Gastrocnemius medialis (tissue), 4 donors: ENCODE data around the gene PPP2R5A. TPM values are rescaled to one million over a fixed set of nuclear protein-coding genes. Genes with fewer than 3 reads are reported as not detected.

Source experiments
- ATAC-seq, 2 donors: fragments of 150-250 bp; one replicate each; pipeline ENCODE4 v1.9.1; 2016
- DNase-seq, 2 donors: peaks; one replicate each; pipeline ENCODE4 v3.0.0-alpha.2; 2019
- H3K27ac ChIP-seq, 4 donors: fragments of 200-600 bp; sonication (generic); 1 replicate in 1 of 4; 2 replicates in 3 of 4; pipeline ENCODE4 v1.5.1; 2016 to 2018; ENCODE audit warnings: mild to moderate bottlenecking in 2 of 4, moderate library complexity in 1 of 4
- H3K27me3 ChIP-seq, 3 donors: fragments of 200-600 bp; sonication (generic) in 2 of 3; 1 replicate in 1 of 3; 2 replicates in 2 of 3; pipeline versions ENCODE4 v1.5.1 to v1.6.0; 2016 to 2019; ENCODE audit warnings: mild to moderate bottlenecking in 1 of 3, moderate library complexity in 1 of 3
- H3K36me3 ChIP-seq, 2 donors: fragments of 200-600 bp; sonication (generic) in 1 of 2; one replicate each; pipeline ENCODE4 v1.5.1; 2017 to 2018
- H3K4me1 ChIP-seq, 2 donors: fragments of 200-600 bp; sonication (generic) in 1 of 2; one replicate each; pipeline ENCODE4 v1.5.1; 2016 to 2017; ENCODE audit warnings: mild to moderate bottlenecking in 2 of 2
- H3K4me3 ChIP-seq, 4 donors: fragments of 200-600 bp; sonication (generic) in 3 of 4; 1 replicate in 1 of 4; 2 replicates in 3 of 4; pipeline ENCODE4 v1.5.1; 2016 to 2019; ENCODE audit warnings: mild to moderate bottlenecking in 2 of 4
- H3K9me3 ChIP-seq, 3 donors: fragments of 200-600 bp; sonication (generic) in 2 of 3; 1 replicate in 1 of 3; 2 replicates in 2 of 3; pipeline ENCODE4 v1.5.1; 2016 to 2019
- CTCF ChIP-seq, 5 experiments: fragments of 450-650 bp in 3 of 5; fragments of 200-600 bp in 2 of 5; sonication (generic) in 2 of 5; IDR thresholded peaks in 4 of 5; conservative IDR thresholded peaks in 1 of 5; 1 replicate in 4 of 5; 2 replicates in 1 of 5; pipeline ENCODE4 v1.5.1; 2016 to 2019; ENCODE audit warnings: antibody characterized with exemption in 5 of 5, mild to moderate bottlenecking in 3 of 5, moderate library complexity in 3 of 5
- POLR2A ChIP-seq, 2 donors: fragments of 450-650 bp; IDR thresholded peaks; one replicate each; pipeline ENCODE4 v1.6.1; 2017; ENCODE audit warnings: antibody characterized with exemption in 2 of 2, mild to moderate bottlenecking in 2 of 2, moderate library complexity in 2 of 2
- in situ Hi-C, 4 donors: fragments of 200-750 bp; cut with MboI; loops; one replicate each; pipeline versions ENCODE4 v1.15.0 to v1.8.0; 2017; ENCODE audit warnings: low sequenced_read_pairs in 4 of 4
- intact Hi-C: fragments of 100-400 bp; cut with DNase I; formaldehyde crosslinking; loops from one replicate; pipeline ENCODE4 v1.15.1; 2023; ENCODE audit warnings: low total_unique reads
- total RNA-seq, 4 donors: library from RNA; depleted of rRNA; stranded (reverse); fragments of >200 nt; gene quantifications; one replicate each; pipeline versions ENCODE4 v1.1.0 to v1.2.3, GENCODE V29; 2016

The PPP2R5A gene
- total RNA-seq, 4 donors from 2014 or later, result 33.3 to 50.5 (median 37.5) TPM

- TF ChIP-seq POLR2A (IDR thresholded peaks at IDR 0.05) (no peak), CTCF (IDR thresholded peaks at IDR 0.05 in 4 of 5, conservative IDR thresholded peaks at IDR 0.05 in 1 of 5) (no peak)
- no peaks in the 10 kb centered on the region for H3K9me3 ChIP-seq
- in situ Hi-C loops (loop anchor here in 2 of 4 donors (5.0 kb wide), 1 partner anchor 217 kb away; no protein-coding TSS in a partner anchor), intact Hi-C loops (loop anchor here (2.0 to 10.0 kb wide), 3 partner anchors 163 to 455 kb away; partner anchors contain the start of gene LPGAT1)
- peaks cover 65 to 71% of the 10 kb centered on the region in 2 donors for H3K4me1 ChIP-seq
- H3K27me3 ChIP-seq, result no peaks in the 10 kb centered on the region
- peak overlapping the region in 3 of 4 donors; percentile 81 to 91 (median 89) for H3K4me3 ChIP-seq
- peak overlapping the region; percentile 43 to 98 (median 74) for H3K27ac ChIP-seq
- no peak for DNase-seq
- no peak for ATAC-seq
- no peaks in the 10 kb centered on the region for H3K36me3 ChIP-seq
Observed at GRCh38 chr1:212289262-212290077, 4.3 kb downstream of the PPP2R5A start.

DNA sequence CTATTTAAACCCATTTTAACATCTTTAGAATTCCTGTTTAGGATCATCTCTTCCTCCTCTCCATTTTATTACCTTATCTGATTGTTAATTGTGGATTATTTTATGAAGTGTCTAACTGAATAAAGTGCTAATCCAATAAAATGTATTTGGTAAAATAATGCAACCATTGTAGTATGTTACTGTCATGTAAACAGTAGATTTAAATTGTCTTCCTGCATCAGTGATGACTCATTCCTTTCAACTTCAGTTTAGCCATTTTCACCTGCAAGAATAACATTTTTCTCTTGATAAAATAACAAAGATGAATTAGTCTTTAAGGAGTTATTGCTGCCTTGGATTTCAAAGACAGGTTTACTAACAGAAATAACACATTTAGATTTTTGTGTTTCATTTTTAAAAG lies 5.4 kb downstream of the PPP2R5A start:
- Histone ChIP-seq H3K36me3 (no peaks in the 10 kb centered on the region), H3K27ac (peak overlapping the region in 3 of 4 donors; percentile 33 to 98 (median 57)), H3K4me3 (no peak overlapping the region), H3K27me3 (no peaks in the 10 kb centered on the region), H3K9me3 (no peaks in the 10 kb centered on the region), H3K4me1 (peaks cover 77 to 82% of the 10 kb centered on the region in 2 donors)
- in situ Hi-C loops (loop anchor here in 1 of 4 donors (5.0 kb wide), 1 partner anchor 218 kb away; no protein-coding TSS in a partner anchor), intact Hi-C loops (loop anchor here (1.0 kb wide), 1 partner anchor 216 kb away; no protein-coding TSS in a partner anchor)
- TF ChIP-seq POLR2A (IDR thresholded peaks at IDR 0.05) (no peak), CTCF (IDR thresholded peaks at IDR 0.05 in 4 of 5, conservative IDR thresholded peaks at IDR 0.05 in 1 of 5) (no peak)
- ATAC-seq, result no peak
- DNase-seq, result no peak

DNA sequence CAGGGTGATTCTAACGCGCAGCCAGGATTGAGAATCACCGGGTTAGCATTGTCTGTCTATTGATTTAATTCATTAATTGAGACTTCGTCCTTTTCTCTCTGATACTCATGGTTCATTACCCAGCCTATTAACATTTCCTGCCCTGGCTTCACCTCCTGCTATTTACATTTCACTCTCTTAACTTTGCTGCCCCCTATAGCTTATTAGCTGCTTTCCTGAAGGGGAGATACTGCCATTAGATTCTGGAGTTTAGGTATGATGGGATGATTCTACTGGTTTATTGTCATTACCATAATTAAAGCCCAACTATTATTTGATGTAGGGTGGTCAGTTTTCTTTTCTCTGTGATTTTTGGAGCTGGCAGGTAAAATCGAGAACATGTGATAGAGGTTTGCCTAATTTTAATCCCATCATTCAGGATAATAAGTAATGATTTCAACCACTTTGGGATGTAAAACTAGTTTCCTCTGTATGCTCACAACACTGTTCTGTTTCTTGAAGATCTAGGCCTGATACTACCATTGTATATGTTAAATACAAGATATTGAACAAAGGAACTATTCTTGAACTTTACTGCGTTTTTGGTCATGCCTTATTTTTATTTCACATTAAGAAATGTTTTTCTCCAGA lies 6.4 kb downstream of the PPP2R5A start:
- TF ChIP-seq CTCF (IDR thresholded peaks at IDR 0.05 in 4 of 5, conservative IDR thresholded peaks at IDR 0.05 in 1 of 5), result peak; percentile 39 to 73 (median 57)
- no peak for TF ChIP-seq POLR2A (IDR thresholded peaks at IDR 0.05)
- in situ Hi-C loops, result loop anchor here in 1 of 4 donors (5.0 kb wide), 1 partner anchor 219 kb away; no protein-coding TSS in a partner anchor
- Histone ChIP-seq H3K4me3 (no peak overlapping the region), H3K36me3 (no peaks in the 10 kb centered on the region), H3K27ac (peak overlapping the region; percentile 10 to 98 (median 28)), H3K9me3 (no peaks in the 10 kb centered on the region), H3K4me1 (peaks cover 85 to 89% of the 10 kb centered on the region in 2 donors), H3K27me3 (no peaks in the 10 kb centered on the region)
- ATAC-seq (peak; percentile 57 to 66), DNase-seq (no peak)
- intact Hi-C loops, result loop anchor here (1.0 kb wide), 1 partner anchor 217 kb away; no protein-coding TSS in a partner anchor

DNA sequence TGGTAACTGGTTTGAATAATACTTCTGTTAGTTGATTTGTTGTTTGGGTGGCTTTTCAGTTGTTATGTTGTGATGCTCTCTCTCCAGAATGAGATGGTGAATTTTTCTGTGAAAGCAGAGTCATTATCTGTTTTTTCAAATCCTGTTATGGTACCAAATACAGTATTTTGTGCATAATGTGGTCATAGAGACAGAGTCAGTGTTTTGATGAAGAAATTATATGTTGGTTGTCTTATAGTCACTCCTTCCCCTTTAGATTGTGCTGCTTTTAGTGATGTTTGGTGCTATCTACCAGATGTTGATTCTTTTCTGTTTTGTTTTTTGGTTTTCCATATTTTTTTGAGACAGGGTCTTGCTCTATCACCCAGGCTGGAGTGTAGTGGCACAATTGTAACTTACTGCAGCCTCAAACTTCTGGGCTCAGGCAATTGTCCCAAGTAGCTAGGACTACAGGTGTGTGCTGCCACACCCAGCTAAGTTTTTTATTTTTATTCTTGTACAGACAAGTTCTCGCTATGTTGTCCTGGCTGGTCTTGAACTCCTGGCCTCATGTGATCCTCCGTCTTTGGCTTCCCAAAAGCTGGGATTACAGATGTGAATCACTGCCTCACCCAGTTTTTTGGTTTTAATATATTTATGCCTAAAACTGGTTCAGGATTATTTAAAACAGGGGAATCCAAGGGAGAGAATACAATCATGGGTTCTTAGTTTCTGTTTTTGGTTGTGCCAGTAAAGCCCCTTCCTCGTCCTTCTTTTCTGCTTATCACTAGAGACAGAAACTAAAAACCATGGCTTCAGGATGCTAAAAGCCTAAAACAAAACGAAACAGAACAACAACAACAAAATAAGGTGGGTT lies 7.3 kb downstream of the PPP2R5A start:
- Histone ChIP-seq H3K4me1 (peaks cover 82 to 90% of the 10 kb centered on the region in 2 donors), H3K36me3 (no peaks in the 10 kb centered on the region), H3K9me3 (no peaks in the 10 kb centered on the region), H3K27me3 (no peaks in the 10 kb centered on the region), H3K27ac (peak overlapping the region in 3 of 4 donors; percentile 30 to 98 (median 32)), H3K4me3 (no peak overlapping the region)
- intact Hi-C loops (no loop called here), in situ Hi-C loops (loop anchor here in 1 of 4 donors (5.0 kb wide), 1 partner anchor 220 kb away; no protein-coding TSS in a partner anchor)
- DNase-seq (no peak), ATAC-seq (no peak)
- no peak for TF ChIP-seq CTCF (IDR thresholded peaks at IDR 0.05 in 4 of 5, conservative IDR thresholded peaks at IDR 0.05 in 1 of 5)
- TF ChIP-seq POLR2A (IDR thresholded peaks at IDR 0.05), result no peak
